ENCODE results near the gene HHATL.

GRCh38 chr3:42649783-42650182, 52.8 kb downstream of the HHATL start:
- TF ChIP-seq POLR2A (IDR thresholded peaks at IDR 0.05; ENCODE audit: low read depth, low read length), result no peak
- TF ChIP-seq POLR2AphosphoS5 (IDR thresholded peaks at IDR 0.05; ENCODE audit: low read depth, low read length), result no peak; the same call in 1 of the 2 replicates
